ENCODE data around the gene IRF8.
"Not testable (repeated sequence)": the region's sequence is repeated elsewhere in the genome, so short reads cannot be mapped to it uniquely, and the experiment has no call there.

The IRF8 gene

GRCh38 chr16:85898521-85899442, at the start of gene IRF8:
Gene IRF8 (plus strand): TSS chr16:85899162. CDS start chr16:85903016, 3,854 bp downstream.
- no peak for FAIRE-seq

GRCh38 chr16:85849388-85849787, 49.6 kb upstream of the IRF8 start:
- FAIRE-seq, result no peak

GRCh38 chr16:85850344-85850880, 48.5 kb upstream of the IRF8 start:
- FAIRE-seq, result no peak

GRCh38 chr16:85851034-85851785, 47.8 kb upstream of the IRF8 start:
- FAIRE-seq, result no peak

GRCh38 chr16:85853547-85854545, 45.1 kb upstream of the IRF8 start:
- FAIRE-seq, result no peak

- no peak for FAIRE-seq
Observed at GRCh38 chr16:85854935-85855334, 44.0 kb upstream of the IRF8 start.

- no peak for FAIRE-seq
Observed at GRCh38 chr16:85856079-85856478, 42.9 kb upstream of the IRF8 start.

GRCh38 chr16:85856585-85856984, 42.4 kb upstream of the IRF8 start:
- FAIRE-seq, result no peak

- no peak for FAIRE-seq
Observed at GRCh38 chr16:85857406-85857805, 41.6 kb upstream of the IRF8 start.

GRCh38 chr16:85858571-85858970, 40.4 kb upstream of the IRF8 start:
- FAIRE-seq, result not testable (repeated sequence)

GRCh38 chr16:85858984-85859817, 39.8 kb upstream of the IRF8 start:
- FAIRE-seq, result no peak

- FAIRE-seq, result no peak
Observed at GRCh38 chr16:85859818-85860125, 39.2 kb upstream of the IRF8 start.

GRCh38 chr16:85860413-85861094, 38.4 kb upstream of the IRF8 start:
- FAIRE-seq, result no peak

GRCh38 chr16:85861095-85861825, 37.7 kb upstream of the IRF8 start:
- FAIRE-seq, result no peak

- no peak for FAIRE-seq
Observed at GRCh38 chr16:85862476-85863383, 36.2 kb upstream of the IRF8 start.

- no peak for FAIRE-seq
Observed at GRCh38 chr16:85863384-85863774, 35.6 kb upstream of the IRF8 start.

- FAIRE-seq, result no peak
Observed at GRCh38 chr16:85864965-85865364, 34.0 kb upstream of the IRF8 start.

- FAIRE-seq, result no peak
Observed at GRCh38 chr16:85867189-85867588, 31.8 kb upstream of the IRF8 start.

- no peak for FAIRE-seq
Observed at GRCh38 chr16:85868495-85868894, 30.5 kb upstream of the IRF8 start.
